Heart left ventricle (tissue), 13 donors: ENCODE measurements around the gene GPR33.

Experiments
- POLR2A ChIP-seq, 2 donors: fragments of 450-650 bp; IDR thresholded peaks; one replicate each; pipeline ENCODE4 v1.6.1; 2017; ENCODE audit warnings: antibody characterized with exemption in 2 of 2, mild to moderate bottlenecking in 2 of 2, moderate library complexity in 2 of 2
- TF ChIP-seq, protein P1 (sequence below), 12 donors: fragments of 200-600 bp; sonication (generic) in 4 of 12; IDR thresholded peaks; one replicate each; pipeline versions ENCODE4 v1.5.0 to v1.8.0; 2018 to 2022; ENCODE audit warnings: antibody characterized with exemption in 12 of 12, mild to moderate bottlenecking in 5 of 12
- donor health status: ischemic (EF 13 %, LVEDD 7.1; RV severe dilation, severe dysfunction).
- donor health status: DM: no; HTN: yes; CAD: no.
- donor health status: DM: no; HTN: no; CAD: no.
- donor health status: ischemic (EF 25% LVEDD 6.9; RV normal size, moderate dysfunction).
- donor health status: ischemic (EF 25% LVEDD 5.7; RV mildly dilated, moderate dysfunction).
- donor health status: ischemic (EF 35%, LVEDD 5.7; RV mildly dilated, moderate dysfunction).
- donor health status: nonischemic (EF 11% LVEDD 7.7; RV severe dilation, severe dysfunction).
- donor health status: DM: yes; HTN: yes; CAD: no.
- donor health status: PGD.
- donor health status: ischemic (EF 29% LVEDD 5.4; RV normal size, mild dysfunction).
- donor health status: nonischemic (EF 23%, LVEDD 6.1; RV moderate dilation, normal function).

DNA sequence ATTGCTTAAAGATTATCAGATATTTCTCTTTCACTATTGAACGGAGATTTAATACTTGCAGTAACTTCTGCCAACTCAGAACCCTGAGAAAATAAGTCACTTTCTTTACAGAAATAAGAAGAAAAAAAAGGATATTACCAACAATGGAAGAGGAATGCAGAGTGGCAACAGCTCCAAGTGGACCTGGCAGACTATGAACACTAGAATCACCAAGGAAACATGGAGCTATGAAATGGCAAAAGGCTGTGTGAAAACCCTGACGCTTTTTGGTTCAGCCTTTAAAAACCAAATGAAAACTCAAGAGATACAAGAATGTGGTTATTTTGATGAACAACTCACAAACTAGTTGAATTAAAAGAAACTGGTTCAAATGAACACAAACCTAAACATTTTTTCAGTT lies 48.3 kb downstream of the GPR33 start:
- TF ChIP-seq, protein P1, sequence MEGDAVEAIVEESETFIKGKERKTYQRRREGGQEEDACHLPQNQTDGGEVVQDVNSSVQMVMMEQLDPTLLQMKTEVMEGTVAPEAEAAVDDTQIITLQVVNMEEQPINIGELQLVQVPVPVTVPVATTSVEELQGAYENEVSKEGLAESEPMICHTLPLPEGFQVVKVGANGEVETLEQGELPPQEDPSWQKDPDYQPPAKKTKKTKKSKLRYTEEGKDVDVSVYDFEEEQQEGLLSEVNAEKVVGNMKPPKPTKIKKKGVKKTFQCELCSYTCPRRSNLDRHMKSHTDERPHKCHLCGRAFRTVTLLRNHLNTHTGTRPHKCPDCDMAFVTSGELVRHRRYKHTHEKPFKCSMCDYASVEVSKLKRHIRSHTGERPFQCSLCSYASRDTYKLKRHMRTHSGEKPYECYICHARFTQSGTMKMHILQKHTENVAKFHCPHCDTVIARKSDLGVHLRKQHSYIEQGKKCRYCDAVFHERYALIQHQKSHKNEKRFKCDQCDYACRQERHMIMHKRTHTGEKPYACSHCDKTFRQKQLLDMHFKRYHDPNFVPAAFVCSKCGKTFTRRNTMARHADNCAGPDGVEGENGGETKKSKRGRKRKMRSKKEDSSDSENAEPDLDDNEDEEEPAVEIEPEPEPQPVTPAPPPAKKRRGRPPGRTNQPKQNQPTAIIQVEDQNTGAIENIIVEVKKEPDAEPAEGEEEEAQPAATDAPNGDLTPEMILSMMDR (IDR thresholded peaks at IDR 0.05), result no peak
- TF ChIP-seq POLR2A (IDR thresholded peaks at IDR 0.05), result no peak
